NCI-H226 (cell line): ENCODE data around the gene EIF2B2.

ENCODE experiments used
- DNase-seq: peaks from one replicate; pipeline ENCODE4 v3.0.0-alpha.2; 2015

EIF2B2 gene

GRCh38 chr14:75002392-75003249 lies at the start of gene EIF2B2:
Gene EIF2B2 (plus strand): TSS chr14:75002921. CDS start chr14:75002991, 70 bp downstream.
- DNase-seq, result peak; percentile 95

- DNase-seq, result no peak
Observed at GRCh38 chr14:74953686-74954085, 49.0 kb upstream of the EIF2B2 start.

GRCh38 chr14:74954232-74954946 lies 48.3 kb upstream of the EIF2B2 start:
- no peak for DNase-seq

- no peak for DNase-seq
Observed at GRCh38 chr14:74954947-74955228, 47.8 kb upstream of the EIF2B2 start.

GRCh38 chr14:74955229-74956026 lies 47.3 kb upstream of the EIF2B2 start, which contains the start of gene PGF:
Gene PGF (minus strand): TSS chr14:74955597. CDS start chr14:74955242, 355 bp downstream.
- no peak for DNase-seq

GRCh38 chr14:74956027-74956279 lies 46.8 kb upstream of the EIF2B2 start:
- DNase-seq, result no peak

- no peak for DNase-seq
Observed at GRCh38 chr14:74956280-74957072, 46.2 kb upstream of the EIF2B2 start.

- DNase-seq, result no peak
Observed at GRCh38 chr14:74959596-74960180, 43.0 kb upstream of the EIF2B2 start.

GRCh38 chr14:74960736-74961135 lies 42.0 kb upstream of the EIF2B2 start:
- DNase-seq, result no peak

- no peak for DNase-seq
Observed at GRCh38 chr14:74961238-74961911, 41.3 kb upstream of the EIF2B2 start.

- DNase-seq, result no peak
Observed at GRCh38 chr14:74962046-74962445, 40.7 kb upstream of the EIF2B2 start.

- no peak for DNase-seq
Observed at GRCh38 chr14:74962493-74962892, 40.2 kb upstream of the EIF2B2 start.

- no peak for DNase-seq
Observed at GRCh38 chr14:74963178-74963704, 39.5 kb upstream of the EIF2B2 start.

GRCh38 chr14:74963705-74964271 lies 38.9 kb upstream of the EIF2B2 start:
- DNase-seq, result no peak

- DNase-seq, result peak; percentile 68
Observed at GRCh38 chr14:74964787-74965485, 37.8 kb upstream of the EIF2B2 start.

GRCh38 chr14:74965486-74966153 lies 37.1 kb upstream of the EIF2B2 start:
- DNase-seq, result peak; percentile 85

- DNase-seq, result no peak
Observed at GRCh38 chr14:74968811-74969210, 33.9 kb upstream of the EIF2B2 start.

GRCh38 chr14:74973003-74973653 lies 29.6 kb upstream of the EIF2B2 start:
- no peak for DNase-seq

GRCh38 chr14:74973905-74974363 lies 28.8 kb upstream of the EIF2B2 start:
- DNase-seq, result no peak
